SK-N-SH treated with all-trans-retinoic acid at 6 μM for 48 hours (cell line): ENCODE results near the gene DBN1.

Source experiments
- ATAC-seq: fragments of 200-7000 bp; cut with Tn5 transposase; 3 replicates; pipeline ENCODE4 v1.9.1; 2020; ENCODE audit warnings: mild to moderate bottlenecking, moderate library complexity
- BACH2 ChIP-seq: fragments of 250-450 bp; sonication (Bioruptor Pico); IDR thresholded peaks from 2 replicates; pipeline ENCODE4 v1.9.0; 2021; ENCODE audit warnings: mild to moderate bottlenecking, borderline replicate concordance
- CSDC2 ChIP-seq: fragments of 250-450 bp; sonication (Bioruptor Pico); IDR thresholded peaks from 2 replicates; pipeline ENCODE4 v1.5.0; 2020; ENCODE audit warnings: mild to moderate bottlenecking, moderate library complexity
- GLIS3 ChIP-seq: fragments of 250-450 bp; sonication (Bioruptor Pico); IDR thresholded peaks from 2 replicates; pipeline ENCODE4 v1.5.0; 2020; ENCODE audit warnings: mild to moderate bottlenecking, moderate library complexity
- ISL1 ChIP-seq: fragments of 250-450 bp; sonication (Bioruptor Pico); IDR thresholded peaks from 2 replicates; pipeline ENCODE4 v2.1.2; 2022; ENCODE audit warnings: mild to moderate bottlenecking, moderate library complexity
- OSR1 ChIP-seq: fragments of 250-450 bp; sonication (Bioruptor Pico); IDR thresholded peaks from 2 replicates; pipeline ENCODE4 v1.8.0; 2022; ENCODE audit warnings: moderate library complexity, mild to moderate bottlenecking, inconsistent platforms
- PPARA ChIP-seq: fragments of 250-450 bp; sonication (Bioruptor Pico); IDR thresholded peaks from 2 replicates; pipeline ENCODE4 v1.5.0; 2020; ENCODE audit warnings: mild to moderate bottlenecking, borderline replicate concordance
- RARB ChIP-seq: fragments of 250-450 bp; sonication (Bioruptor Pico); IDR thresholded peaks from 2 replicates; pipeline ENCODE4 v1.8.0; 2021; ENCODE audit warnings: mild to moderate bottlenecking, moderate library complexity
- SNAI2 ChIP-seq: fragments of 250-450 bp; sonication (Bioruptor Pico); IDR thresholded peaks from 2 replicates; pipeline ENCODE4 v1.5.0; 2020; ENCODE audit warnings: mild to moderate bottlenecking, moderate library complexity
- TOX ChIP-seq: fragments of 250-450 bp; sonication (Bioruptor Pico); IDR thresholded peaks from 2 replicates; pipeline ENCODE4 v1.8.0; 2021; ENCODE audit warnings: mild to moderate bottlenecking, moderate library complexity, borderline replicate concordance
- ZC3H10 ChIP-seq: fragments of 250-450 bp; sonication (Bioruptor Pico); IDR thresholded peaks from 2 replicates; pipeline ENCODE4 v1.5.1; 2021; ENCODE audit warnings: mild to moderate bottlenecking, moderate library complexity
- ZFP30 ChIP-seq: fragments of 450-650 bp; formaldehyde crosslinking; IDR thresholded peaks from 2 replicates; pipeline ENCODE4 v1.5.0; 2022; ENCODE audit warnings: mild to moderate bottlenecking, moderate library complexity
- ZNF70 ChIP-seq: fragments of 450-650 bp; formaldehyde crosslinking; IDR thresholded peaks from 2 replicates; pipeline ENCODE4 v1.5.0; 2020; ENCODE audit warnings: mild to moderate bottlenecking, moderate library complexity
- ZNF8 ChIP-seq: fragments of 450-650 bp; formaldehyde crosslinking; IDR thresholded peaks from 2 replicates; pipeline ENCODE4 v1.5.0; 2020; ENCODE audit warnings: mild to moderate bottlenecking, moderate library complexity
- TF ChIP-seq, protein P1 (sequence below): fragments of 250-450 bp; sonication (Bioruptor Pico); IDR thresholded peaks from 2 replicates; pipeline ENCODE4 v1.8.0; 2021; ENCODE audit warnings: low read depth, mild to moderate bottlenecking, moderate library complexity, borderline replicate concordance
- TF ChIP-seq, protein P2 (sequence below): fragments of 250-450 bp; sonication (Bioruptor Pico); IDR thresholded peaks from 2 replicates; pipeline ENCODE4 v1.5.1; 2020; ENCODE audit warnings: low read depth, mild to moderate bottlenecking, moderate library complexity
- TF ChIP-seq, protein P3 (sequence below): fragments of 250-450 bp; sonication (Bioruptor Pico); IDR thresholded peaks from 2 replicates; pipeline ENCODE4 v1.8.0; 2020; ENCODE audit warnings: mild to moderate bottlenecking, moderate library complexity, borderline replicate concordance
- TF ChIP-seq, protein P4 (sequence below): fragments of 250-450 bp; sonication (Bioruptor Pico); IDR thresholded peaks from 2 replicates; pipeline ENCODE4 v1.5.0; 2020; ENCODE audit warnings: mild to moderate bottlenecking, moderate library complexity
- TF ChIP-seq, protein P5 (sequence below): fragments of 250-450 bp; sonication (Bioruptor Pico); IDR thresholded peaks from 2 replicates; pipeline ENCODE4 v1.5.1; 2021; ENCODE audit warnings: mild to moderate bottlenecking, moderate library complexity

Gene DBN1

DNA sequence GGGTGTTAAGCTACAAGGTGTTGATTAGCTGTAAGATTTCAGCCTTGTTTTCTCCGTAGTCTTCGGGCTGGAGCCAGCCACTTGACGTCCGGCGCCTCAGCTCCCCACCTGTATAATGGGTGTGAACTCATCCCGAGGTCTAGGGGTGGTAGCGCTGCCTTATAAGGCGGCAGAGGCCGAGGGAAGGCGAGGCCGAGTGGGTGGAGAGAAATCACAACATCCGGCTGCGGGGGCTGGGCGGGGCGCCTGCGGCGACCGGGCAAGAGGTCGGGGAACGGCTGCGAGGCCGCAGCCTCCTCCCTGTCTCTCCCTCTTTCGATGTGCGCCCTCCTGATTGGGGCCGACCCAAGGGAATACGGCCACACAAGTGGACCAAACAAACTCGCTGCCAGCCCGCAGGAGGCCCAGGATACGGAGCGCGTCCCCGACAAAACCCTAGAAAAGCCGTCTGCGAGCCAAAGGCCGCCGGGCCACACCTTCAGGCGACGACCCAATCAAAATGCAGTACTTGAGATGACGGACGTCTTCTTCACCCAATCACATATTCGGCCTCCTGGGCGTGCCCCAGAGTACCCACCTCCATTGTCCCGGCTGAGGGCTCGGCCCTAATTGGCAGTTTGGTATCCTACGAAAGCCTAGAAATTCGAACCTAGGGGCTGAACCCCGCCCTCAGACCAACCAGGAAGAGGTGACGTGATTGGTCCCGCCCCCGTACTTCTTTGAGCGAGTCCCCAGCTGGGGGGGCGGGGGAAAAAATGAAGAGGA lies 47.5 kb downstream of the DBN1 start (continued):
- TF ChIP-seq TOX (CRISPR knock-in tag) (no peak), SNAI2 (CRISPR knock-in tag) (no peak), ZC3H10 (CRISPR knock-in tag) (no peak), ZNF70 (no peak), GLIS3 (CRISPR knock-in tag) (no peak), RARB (CRISPR knock-in tag) (no peak)
- TF ChIP-seq, protein P1, sequence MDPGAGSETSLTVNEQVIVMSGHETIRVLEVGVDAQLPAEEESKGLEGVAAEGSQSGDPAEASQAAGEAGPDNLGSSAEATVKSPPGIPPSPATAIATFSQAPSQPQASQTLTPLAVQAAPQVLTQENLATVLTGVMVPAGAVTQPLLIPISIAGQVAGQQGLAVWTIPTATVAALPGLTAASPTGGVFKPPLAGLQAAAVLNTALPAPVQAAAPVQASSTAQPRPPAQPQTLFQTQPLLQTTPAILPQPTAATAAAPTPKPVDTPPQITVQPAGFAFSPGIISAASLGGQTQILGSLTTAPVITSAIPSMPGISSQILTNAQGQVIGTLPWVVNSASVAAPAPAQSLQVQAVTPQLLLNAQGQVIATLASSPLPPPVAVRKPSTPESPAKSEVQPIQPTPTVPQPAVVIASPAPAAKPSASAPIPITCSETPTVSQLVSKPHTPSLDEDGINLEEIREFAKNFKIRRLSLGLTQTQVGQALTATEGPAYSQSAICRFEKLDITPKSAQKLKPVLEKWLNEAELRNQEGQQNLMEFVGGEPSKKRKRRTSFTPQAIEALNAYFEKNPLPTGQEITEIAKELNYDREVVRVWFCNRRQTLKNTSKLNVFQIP: no peak
- TF ChIP-seq, protein P2, sequence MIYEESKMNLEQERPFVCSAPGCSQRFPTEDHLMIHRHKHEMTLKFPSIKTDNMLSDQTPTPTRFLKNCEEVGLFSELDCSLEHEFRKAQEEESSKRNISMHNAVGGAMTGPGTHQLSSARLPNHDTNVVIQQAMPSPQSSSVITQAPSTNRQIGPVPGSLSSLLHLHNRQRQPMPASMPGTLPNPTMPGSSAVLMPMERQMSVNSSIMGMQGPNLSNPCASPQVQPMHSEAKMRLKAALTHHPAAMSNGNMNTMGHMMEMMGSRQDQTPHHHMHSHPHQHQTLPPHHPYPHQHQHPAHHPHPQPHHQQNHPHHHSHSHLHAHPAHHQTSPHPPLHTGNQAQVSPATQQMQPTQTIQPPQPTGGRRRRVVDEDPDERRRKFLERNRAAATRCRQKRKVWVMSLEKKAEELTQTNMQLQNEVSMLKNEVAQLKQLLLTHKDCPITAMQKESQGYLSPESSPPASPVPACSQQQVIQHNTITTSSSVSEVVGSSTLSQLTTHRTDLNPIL (CRISPR knock-in tag): no peak

DNA sequence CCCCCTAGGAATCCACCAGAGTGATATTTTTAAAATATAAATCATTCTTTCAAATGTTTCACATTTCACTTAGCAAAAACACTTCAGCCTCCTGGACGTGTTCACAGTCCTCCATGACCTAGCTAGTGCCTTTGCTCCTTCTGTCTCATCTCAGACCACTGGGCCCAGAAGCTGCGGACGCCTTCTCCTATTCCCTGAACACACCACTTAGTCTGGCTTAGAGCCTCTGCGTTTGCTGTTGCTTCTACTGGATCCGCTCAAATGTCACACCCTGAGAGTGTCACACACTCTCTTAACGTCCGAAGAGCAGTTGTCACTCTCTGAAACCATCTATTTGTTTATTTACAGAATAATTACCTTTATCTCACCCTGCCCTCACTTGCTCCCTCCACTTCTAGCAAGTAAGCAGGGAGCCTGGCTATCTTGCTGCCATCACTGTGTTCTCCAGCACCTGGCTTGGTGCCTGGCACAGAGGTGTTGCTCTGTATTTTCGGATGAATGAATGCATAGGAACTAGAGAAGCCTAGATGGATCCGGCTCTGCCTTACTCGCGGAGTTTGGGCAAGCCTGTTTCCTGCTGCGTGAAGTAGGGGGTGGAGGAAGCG lies 48.1 kb downstream of the DBN1 start:
- TF ChIP-seq OSR1 (CRISPR knock-in tag) (no peak), CSDC2 (CRISPR knock-in tag) (no peak), PPARA (CRISPR knock-in tag) (no peak), ISL1 (CRISPR knock-in tag) (no peak), TOX (CRISPR knock-in tag) (no peak), ZNF70 (no peak), BACH2 (CRISPR knock-in tag) (no peak), ZNF8 (no peak)
- TF ChIP-seq, protein P2 (CRISPR knock-in tag): no peak
- TF ChIP-seq, protein P1: no peak
- TF ChIP-seq, protein P3, sequence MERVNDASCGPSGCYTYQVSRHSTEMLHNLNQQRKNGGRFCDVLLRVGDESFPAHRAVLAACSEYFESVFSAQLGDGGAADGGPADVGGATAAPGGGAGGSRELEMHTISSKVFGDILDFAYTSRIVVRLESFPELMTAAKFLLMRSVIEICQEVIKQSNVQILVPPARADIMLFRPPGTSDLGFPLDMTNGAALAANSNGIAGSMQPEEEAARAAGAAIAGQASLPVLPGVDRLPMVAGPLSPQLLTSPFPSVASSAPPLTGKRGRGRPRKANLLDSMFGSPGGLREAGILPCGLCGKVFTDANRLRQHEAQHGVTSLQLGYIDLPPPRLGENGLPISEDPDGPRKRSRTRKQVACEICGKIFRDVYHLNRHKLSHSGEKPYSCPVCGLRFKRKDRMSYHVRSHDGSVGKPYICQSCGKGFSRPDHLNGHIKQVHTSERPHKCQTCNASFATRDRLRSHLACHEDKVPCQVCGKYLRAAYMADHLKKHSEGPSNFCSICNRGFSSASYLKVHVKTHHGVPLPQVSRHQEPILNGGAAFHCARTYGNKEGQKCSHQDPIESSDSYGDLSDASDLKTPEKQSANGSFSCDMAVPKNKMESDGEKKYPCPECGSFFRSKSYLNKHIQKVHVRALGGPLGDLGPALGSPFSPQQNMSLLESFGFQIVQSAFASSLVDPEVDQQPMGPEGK: no peak
- ATAC-seq: no peak

DNA sequence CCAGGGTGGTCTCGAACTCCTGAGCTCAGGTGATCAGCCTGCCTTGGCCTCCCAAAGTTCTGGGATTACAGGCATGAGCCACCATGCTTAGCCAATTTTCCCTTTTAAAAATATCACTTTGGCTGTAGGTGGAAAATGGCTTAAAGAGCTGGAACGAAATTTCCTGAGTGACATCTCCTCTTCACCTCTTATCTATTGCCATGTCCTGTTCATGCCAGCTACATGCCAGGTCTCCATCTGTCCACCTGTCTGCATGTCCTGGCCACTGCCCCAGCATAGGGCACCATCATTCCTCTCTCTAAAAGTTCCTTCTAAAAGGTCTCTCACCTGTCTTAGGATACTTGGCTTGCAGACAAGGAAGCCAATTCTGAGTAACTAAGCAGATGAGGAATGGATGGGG lies 49.8 kb downstream of the DBN1 start:
- no peak for TF ChIP-seq ISL1 (CRISPR knock-in tag)

DNA sequence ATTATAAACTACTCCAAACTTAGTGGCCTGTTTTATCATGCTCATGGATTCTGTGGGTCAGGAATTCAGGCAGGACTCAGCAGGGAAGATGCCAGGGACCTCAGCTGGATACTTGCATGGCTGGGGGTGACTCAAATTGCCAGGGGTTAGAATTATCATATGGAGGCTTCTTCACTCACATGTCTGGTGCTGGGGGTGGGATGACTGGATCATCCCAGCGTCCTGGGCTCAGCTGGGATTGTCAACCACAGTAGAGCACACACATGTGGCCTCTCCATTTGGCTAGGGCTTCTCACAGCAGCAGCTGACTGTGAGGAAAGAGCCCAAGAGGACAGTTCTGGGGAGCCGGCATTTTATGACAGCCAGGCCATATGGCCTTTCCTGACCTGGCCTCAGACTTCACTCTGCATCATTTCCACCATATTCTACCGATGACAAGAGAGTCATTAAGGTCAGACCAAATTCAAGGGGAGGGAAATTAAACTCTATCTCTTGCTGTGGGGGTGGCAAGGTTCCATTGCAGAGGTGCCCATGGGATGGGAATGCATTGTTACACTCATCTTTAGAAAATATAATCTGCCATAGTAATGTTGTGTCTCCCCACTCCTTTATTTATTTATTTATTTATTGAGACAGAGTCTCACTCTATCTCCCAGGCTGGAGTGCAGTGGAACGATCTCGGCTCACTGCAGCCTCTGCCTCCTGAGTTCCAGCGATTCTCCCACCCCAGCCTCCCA lies 52.2 kb downstream of the DBN1 start:
- no peak for ATAC-seq
- TF ChIP-seq PPARA (CRISPR knock-in tag): no peak
- TF ChIP-seq OSR1 (CRISPR knock-in tag): no peak
- TF ChIP-seq, protein P4, sequence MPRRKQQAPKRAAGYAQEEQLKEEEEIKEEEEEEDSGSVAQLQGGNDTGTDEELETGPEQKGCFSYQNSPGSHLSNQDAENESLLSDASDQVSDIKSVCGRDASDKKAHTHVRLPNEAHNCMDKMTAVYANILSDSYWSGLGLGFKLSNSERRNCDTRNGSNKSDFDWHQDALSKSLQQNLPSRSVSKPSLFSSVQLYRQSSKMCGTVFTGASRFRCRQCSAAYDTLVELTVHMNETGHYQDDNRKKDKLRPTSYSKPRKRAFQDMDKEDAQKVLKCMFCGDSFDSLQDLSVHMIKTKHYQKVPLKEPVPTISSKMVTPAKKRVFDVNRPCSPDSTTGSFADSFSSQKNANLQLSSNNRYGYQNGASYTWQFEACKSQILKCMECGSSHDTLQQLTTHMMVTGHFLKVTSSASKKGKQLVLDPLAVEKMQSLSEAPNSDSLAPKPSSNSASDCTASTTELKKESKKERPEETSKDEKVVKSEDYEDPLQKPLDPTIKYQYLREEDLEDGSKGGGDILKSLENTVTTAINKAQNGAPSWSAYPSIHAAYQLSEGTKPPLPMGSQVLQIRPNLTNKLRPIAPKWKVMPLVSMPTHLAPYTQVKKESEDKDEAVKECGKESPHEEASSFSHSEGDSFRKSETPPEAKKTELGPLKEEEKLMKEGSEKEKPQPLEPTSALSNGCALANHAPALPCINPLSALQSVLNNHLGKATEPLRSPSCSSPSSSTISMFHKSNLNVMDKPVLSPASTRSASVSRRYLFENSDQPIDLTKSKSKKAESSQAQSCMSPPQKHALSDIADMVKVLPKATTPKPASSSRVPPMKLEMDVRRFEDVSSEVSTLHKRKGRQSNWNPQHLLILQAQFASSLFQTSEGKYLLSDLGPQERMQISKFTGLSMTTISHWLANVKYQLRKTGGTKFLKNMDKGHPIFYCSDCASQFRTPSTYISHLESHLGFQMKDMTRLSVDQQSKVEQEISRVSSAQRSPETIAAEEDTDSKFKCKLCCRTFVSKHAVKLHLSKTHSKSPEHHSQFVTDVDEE (CRISPR knock-in tag): no peak
- TF ChIP-seq, protein P5, sequence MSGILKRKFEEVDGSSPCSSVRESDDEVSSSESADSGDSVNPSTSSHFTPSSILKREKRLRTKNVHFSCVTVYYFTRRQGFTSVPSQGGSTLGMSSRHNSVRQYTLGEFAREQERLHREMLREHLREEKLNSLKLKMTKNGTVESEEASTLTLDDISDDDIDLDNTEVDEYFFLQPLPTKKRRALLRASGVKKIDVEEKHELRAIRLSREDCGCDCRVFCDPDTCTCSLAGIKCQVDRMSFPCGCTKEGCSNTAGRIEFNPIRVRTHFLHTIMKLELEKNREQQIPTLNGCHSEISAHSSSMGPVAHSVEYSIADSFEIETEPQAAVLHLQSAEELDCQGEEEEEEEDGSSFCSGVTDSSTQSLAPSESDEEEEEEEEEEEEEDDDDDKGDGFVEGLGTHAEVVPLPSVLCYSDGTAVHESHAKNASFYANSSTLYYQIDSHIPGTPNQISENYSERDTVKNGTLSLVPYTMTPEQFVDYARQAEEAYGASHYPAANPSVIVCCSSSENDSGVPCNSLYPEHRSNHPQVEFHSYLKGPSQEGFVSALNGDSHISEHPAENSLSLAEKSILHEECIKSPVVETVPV (CRISPR knock-in tag): no peak
- TF ChIP-seq ZFP30 (CRISPR knock-in tag): no peak
- TF ChIP-seq, protein P2 (CRISPR knock-in tag): no peak

More for the DNA sequence above, 49.8 kb downstream of the DBN1 start:
- no peak for ATAC-seq
